Activated naive CD4-positive, alpha-beta T cell (primary cell): ENCODE results near the gene GNAS.
"Not testable (repeated sequence)": the region's sequence is repeated elsewhere in the genome, so short reads cannot be mapped to it uniquely, and the experiment has no call there.

Experiments
- DNase-seq, 4 experiments: peaks; one replicate each; lab custom pipeline; 2025; lab: John Stamatoyannopoulos, UW

Gene GNAS

GRCh38 chr20:58927490-58928061 lies 75.1 kb downstream of the GNAS start:
- DNase-seq = no peak

GRCh38 chr20:58930496-58930895 lies 78.0 kb downstream of the GNAS start:
- DNase-seq = no peak

- DNase-seq = no peak
Measured at GRCh38 chr20:58932170-58932569, 79.7 kb downstream of the GNAS start.

GRCh38 chr20:58938078-58938477 lies 85.6 kb downstream of the GNAS start:
- no peak for DNase-seq

GRCh38 chr20:58938541-58938940 lies 86.0 kb downstream of the GNAS start:
- DNase-seq = no peak

- DNase-seq = no peak
Measured at GRCh38 chr20:58941471-58941870, 89.0 kb downstream of the GNAS start.

GRCh38 chr20:58942549-58942948 lies 90.0 kb downstream of the GNAS start:
- no peak for DNase-seq

GRCh38 chr20:58944610-58945009 lies 92.1 kb downstream of the GNAS start:
- DNase-seq = no peak

- DNase-seq = no peak
Measured at GRCh38 chr20:58945965-58946631, 93.6 kb downstream of the GNAS start.

- not testable (repeated sequence) for DNase-seq
Measured at GRCh38 chr20:58947797-58948388, 95.4 kb downstream of the GNAS start.

- no peak for DNase-seq
Measured at GRCh38 chr20:58950603-58951002, 98.1 kb downstream of the GNAS start.

- DNase-seq = no peak
Measured at GRCh38 chr20:58953050-58953449, 100.5 kb downstream of the GNAS start.

- no peak for DNase-seq
Measured at GRCh38 chr20:58956078-58956477, 103.6 kb downstream of the GNAS start.

- no peak for DNase-seq
Measured at GRCh38 chr20:58959652-58960051, 107.1 kb downstream of the GNAS start.
